ENCODE measurements around the gene MDC1. TPM values are rescaled to one million over a fixed set of nuclear protein-coding genes. Genes with fewer than 3 reads are reported as not detected.

The MDC1 gene
- total RNA-seq, 1 experiment from 2014 or later = 95.9 TPM

DNA sequence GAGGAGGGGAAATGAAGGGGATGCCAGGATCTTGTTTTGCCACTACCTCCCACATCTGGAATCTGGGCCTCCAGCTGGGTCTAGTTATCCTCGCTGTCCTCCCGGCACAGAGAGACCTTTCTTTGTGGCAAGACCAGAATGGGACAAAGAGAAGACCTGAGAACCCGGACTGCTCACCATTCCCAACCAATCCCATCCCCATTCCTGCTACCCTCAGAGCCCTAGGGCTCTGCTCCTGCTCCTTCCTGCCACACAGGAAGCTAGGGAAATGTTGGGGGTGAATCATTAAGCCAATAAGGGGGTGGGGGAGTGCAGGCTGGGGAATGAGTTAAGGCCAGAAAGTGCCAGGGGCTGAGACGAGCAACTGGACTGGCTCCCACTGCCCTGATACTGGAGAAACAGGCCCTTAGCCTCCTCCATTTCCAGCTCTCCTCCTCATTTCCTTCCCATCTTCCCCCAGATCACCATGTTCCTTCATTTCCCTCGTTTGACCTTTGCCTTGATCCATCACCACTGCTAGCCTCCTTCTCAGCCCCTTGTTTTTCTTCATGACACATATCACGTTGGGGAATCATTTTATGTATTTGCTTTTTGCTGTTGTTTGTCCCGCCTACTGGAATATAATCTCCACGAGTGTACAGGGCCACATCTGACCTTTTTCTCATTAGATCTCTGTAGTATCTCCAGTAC, 31.9 kb upstream of the MDC1 start:
- DNase-seq (ENCODE audit: low spot score) (no peak), ATAC-seq (no peak)
- Mint-ChIP-seq H3K4me3 (no peak overlapping the region), H3K27me3 (ENCODE audit: low read depth) (peaks cover 2% of the 10 kb centered on the region; the same call in 1 of the 2 replicates), H3K9me3 (no peaks in the 10 kb centered on the region), H3K27ac (no peak overlapping the region), H3K36me3 (no peaks in the 10 kb centered on the region), H3K4me1 (peaks cover 21% of the 10 kb centered on the region)
- ChIA-PET POLR2A (no interaction called here), CTCF (interaction anchor here (0.7 to 1.5 kb wide), 4 partner anchors 15 to 338 kb away, joined by 3 to 4 read pairs (median 3); no protein-coding TSS in a partner anchor)
- no peak for TF ChIP-seq ERG (CRISPR knock-in tag; IDR thresholded peaks at IDR 0.05)
- TF ChIP-seq CTCF (IDR thresholded peaks at IDR 0.05) = no peak
- TF ChIP-seq, protein P1, sequence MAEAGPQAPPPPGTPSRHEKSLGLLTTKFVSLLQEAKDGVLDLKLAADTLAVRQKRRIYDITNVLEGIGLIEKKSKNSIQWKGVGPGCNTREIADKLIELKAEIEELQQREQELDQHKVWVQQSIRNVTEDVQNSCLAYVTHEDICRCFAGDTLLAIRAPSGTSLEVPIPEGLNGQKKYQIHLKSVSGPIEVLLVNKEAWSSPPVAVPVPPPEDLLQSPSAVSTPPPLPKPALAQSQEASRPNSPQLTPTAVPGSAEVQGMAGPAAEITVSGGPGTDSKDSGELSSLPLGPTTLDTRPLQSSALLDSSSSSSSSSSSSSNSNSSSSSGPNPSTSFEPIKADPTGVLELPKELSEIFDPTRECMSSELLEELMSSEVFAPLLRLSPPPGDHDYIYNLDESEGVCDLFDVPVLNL (CRISPR knock-in tag; IDR thresholded peaks at IDR 0.05; ENCODE audit: borderline replicate concordance, low read depth) = no peak
- TF ChIP-seq, protein P2, sequence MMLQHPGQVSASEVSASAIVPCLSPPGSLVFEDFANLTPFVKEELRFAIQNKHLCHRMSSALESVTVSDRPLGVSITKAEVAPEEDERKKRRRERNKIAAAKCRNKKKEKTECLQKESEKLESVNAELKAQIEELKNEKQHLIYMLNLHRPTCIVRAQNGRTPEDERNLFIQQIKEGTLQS (CRISPR knock-in tag; conservative IDR thresholded peaks at IDR 0.05) = no peak
- no peak for TF ChIP-seq E2F1 (CRISPR knock-in tag; IDR thresholded peaks at IDR 0.05)
- TF ChIP-seq, protein P3, sequence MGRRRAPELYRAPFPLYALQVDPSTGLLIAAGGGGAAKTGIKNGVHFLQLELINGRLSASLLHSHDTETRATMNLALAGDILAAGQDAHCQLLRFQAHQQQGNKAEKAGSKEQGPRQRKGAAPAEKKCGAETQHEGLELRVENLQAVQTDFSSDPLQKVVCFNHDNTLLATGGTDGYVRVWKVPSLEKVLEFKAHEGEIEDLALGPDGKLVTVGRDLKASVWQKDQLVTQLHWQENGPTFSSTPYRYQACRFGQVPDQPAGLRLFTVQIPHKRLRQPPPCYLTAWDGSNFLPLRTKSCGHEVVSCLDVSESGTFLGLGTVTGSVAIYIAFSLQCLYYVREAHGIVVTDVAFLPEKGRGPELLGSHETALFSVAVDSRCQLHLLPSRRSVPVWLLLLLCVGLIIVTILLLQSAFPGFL (CRISPR knock-in tag; IDR thresholded peaks at IDR 0.05; ENCODE audit: borderline replicate concordance) = no peak
- no peak for TF ChIP-seq KAT7 (CRISPR knock-in tag; IDR thresholded peaks at IDR 0.05; ENCODE audit: borderline replicate concordance)
- no peak for TF ChIP-seq GRHL2 (CRISPR knock-in tag; IDR thresholded peaks at IDR 0.05; ENCODE audit: insufficient replicate concordance, severe bottlenecking)
- no peak for TF ChIP-seq JUN (CRISPR knock-in tag; IDR thresholded peaks at IDR 0.05)
- TF ChIP-seq ZBTB43 (CRISPR knock-in tag; IDR thresholded peaks at IDR 0.05) = no peak
- TF ChIP-seq ZNF138 (CRISPR knock-in tag; conservative IDR thresholded peaks at IDR 0.05) = no peak
- TF ChIP-seq MYBL2 (CRISPR knock-in tag; IDR thresholded peaks at IDR 0.05) = no peak
- TF ChIP-seq FOXJ3 (CRISPR knock-in tag; IDR thresholded peaks at IDR 0.05; ENCODE audit: borderline replicate concordance) = no peak
- TF ChIP-seq, protein P4, sequence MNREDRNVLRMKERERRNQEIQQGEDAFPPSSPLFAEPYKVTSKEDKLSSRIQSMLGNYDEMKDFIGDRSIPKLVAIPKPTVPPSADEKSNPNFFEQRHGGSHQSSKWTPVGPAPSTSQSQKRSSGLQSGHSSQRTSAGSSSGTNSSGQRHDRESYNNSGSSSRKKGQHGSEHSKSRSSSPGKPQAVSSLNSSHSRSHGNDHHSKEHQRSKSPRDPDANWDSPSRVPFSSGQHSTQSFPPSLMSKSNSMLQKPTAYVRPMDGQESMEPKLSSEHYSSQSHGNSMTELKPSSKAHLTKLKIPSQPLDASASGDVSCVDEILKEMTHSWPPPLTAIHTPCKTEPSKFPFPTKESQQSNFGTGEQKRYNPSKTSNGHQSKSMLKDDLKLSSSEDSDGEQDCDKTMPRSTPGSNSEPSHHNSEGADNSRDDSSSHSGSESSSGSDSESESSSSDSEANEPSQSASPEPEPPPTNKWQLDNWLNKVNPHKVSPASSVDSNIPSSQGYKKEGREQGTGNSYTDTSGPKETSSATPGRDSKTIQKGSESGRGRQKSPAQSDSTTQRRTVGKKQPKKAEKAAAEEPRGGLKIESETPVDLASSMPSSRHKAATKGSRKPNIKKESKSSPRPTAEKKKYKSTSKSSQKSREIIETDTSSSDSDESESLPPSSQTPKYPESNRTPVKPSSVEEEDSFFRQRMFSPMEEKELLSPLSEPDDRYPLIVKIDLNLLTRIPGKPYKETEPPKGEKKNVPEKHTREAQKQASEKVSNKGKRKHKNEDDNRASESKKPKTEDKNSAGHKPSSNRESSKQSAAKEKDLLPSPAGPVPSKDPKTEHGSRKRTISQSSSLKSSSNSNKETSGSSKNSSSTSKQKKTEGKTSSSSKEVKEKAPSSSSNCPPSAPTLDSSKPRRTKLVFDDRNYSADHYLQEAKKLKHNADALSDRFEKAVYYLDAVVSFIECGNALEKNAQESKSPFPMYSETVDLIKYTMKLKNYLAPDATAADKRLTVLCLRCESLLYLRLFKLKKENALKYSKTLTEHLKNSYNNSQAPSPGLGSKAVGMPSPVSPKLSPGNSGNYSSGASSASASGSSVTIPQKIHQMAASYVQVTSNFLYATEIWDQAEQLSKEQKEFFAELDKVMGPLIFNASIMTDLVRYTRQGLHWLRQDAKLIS (CRISPR knock-in tag; IDR thresholded peaks at IDR 0.05; ENCODE audit: borderline replicate concordance) = no peak
